ENCODE data around the gene VNN1.
"Not testable (repeated sequence)": the region's sequence is repeated elsewhere in the genome, so short reads cannot be mapped to it uniquely, and the experiment has no call there.

VNN1 gene

DNA sequence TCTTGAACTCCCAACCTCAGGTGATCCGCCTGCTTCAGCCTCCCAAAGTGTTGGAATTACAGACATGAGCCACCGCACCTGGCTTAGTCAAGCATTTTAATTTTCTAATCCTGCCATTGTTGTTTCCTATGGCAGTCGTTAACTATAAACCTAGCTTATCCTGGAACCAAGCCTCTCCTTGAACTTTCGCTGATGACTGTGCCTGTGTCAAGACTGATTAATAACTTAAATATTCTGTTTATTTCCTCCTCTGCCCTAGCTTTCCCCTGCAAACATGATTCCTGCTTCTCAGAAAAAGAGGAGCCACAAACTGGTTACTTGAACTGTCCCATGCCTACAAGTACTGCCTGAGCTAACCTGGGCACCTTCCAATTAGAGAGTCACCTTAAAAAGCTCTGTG, 1.5 kb downstream of the VNN1 start:
- DNase-seq (ENCODE audit: low read depth), result no peak
- no peak for TF ChIP-seq CTCF (conservative IDR thresholded peaks at IDR 0.05; ENCODE audit: low read length)
- no peak overlapping the region for H3K4me3 ChIP-seq (ENCODE audit: low read length)

GRCh38 chr6:132708771-132709170, 5.1 kb downstream of the VNN1 start:
- DNase-seq (ENCODE audit: low read depth), result no peak
- TF ChIP-seq CTCF (conservative IDR thresholded peaks at IDR 0.05; ENCODE audit: low read length), result no peak
- no peak overlapping the region for H3K4me3 ChIP-seq (ENCODE audit: low read length)

GRCh38 chr6:132708002-132708401, 5.9 kb downstream of the VNN1 start:
- TF ChIP-seq CTCF (conservative IDR thresholded peaks at IDR 0.05; ENCODE audit: low read length), result no peak
- no peak for DNase-seq (ENCODE audit: low read depth)

DNA sequence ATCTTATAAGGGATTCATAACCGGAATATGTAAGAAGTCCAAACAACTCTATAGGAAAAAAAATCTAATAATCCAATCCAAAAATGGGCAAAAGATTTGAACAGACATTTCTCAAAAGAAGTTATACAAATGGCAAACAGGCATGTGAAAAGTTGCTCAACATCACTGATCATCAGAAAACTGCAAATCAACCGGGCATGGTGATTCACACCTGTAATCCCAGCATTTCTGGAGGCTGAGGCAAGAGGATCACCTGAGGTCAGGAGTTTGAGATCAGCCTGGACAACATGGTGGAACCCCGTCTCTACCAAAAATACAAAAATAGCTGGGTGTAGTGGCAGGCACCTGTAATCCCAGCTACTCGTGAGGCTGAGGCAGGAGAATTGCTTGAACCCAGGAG, 7.1 kb downstream of the VNN1 start:
- DNase-seq (ENCODE audit: low read depth); H3K4me3 ChIP-seq (ENCODE audit: low read length): not testable (repeated sequence)

More at GRCh38 chr6:132708002-132708401, 5.9 kb downstream of the VNN1 start:
- H3K4me3 ChIP-seq (ENCODE audit: low read length), result no peak overlapping the region

DNA sequence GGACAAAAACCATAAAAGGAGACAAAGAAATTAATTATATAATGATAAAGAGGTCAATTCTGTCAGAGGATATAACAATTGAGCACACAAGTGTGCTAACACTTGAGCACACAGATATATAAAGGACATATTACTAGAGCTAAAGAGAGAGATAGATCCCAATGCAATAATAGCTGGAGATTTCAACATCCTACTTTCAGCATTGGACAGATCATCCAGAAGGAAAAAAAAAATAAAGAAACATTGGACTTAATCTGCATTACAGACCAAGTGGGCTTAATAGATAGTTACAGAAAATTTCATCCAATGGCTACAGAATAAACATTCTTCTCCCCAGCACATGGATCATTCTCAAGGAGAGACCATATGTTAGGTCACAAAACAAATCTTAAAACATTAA, 9.9 kb downstream of the VNN1 start:
- no peak for DNase-seq (ENCODE audit: low read depth)
- no peak for TF ChIP-seq CTCF (conservative IDR thresholded peaks at IDR 0.05; ENCODE audit: low read length)
- no peak overlapping the region for H3K4me3 ChIP-seq (ENCODE audit: low read length)

DNA sequence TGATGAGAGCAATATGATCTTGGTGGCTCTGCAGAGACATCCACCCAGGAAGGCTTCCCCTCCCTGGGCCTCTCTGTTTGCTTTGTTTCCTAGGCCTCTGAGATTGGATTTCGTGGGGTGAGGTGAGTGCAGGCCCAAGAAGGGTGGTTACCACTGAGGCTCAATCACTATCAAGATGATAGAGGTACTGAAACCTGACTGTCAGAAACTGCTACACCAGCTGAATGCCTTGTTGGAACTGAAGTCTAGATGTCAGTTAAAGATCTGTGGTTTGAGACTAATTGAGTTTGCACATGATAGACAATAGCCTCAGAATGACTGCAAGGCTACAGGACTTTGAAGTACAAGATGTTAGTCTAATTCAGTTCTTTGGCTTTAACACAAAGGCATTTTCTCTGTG, 15.2 kb downstream of the VNN1 start:
- TF ChIP-seq CTCF (conservative IDR thresholded peaks at IDR 0.05; ENCODE audit: low read length), result no peak
- DNase-seq (ENCODE audit: low read depth), result no peak
- H3K4me3 ChIP-seq (ENCODE audit: low read length), result no peak overlapping the region

- TF ChIP-seq CTCF (conservative IDR thresholded peaks at IDR 0.05; ENCODE audit: low read length), result no peak
- DNase-seq (ENCODE audit: low read depth), result no peak
- no peak overlapping the region for H3K4me3 ChIP-seq (ENCODE audit: low read length)
These were observed 18.1 kb downstream of the VNN1 start for GRCh38 chr6:132695773-132696172.

DNA sequence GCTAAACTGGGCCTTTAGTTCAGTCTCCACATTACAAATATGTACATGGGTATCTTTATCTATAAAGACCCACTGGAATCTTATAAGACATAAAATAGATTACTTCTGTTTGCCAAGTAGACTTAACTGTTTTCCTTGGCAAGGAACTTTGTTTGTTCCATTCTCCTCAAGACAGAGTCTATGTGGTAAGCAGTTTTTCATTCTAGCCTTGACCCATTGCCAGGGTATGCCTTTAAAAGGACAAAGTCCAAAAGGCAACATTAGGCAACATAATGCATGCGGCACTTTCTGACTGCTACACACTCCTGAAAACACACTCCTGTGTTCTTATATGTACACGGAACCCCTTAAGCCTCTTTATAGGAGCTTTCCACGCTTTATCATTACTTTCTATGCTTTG, 20.4 kb downstream of the VNN1 start:
- DNase-seq (ENCODE audit: low read depth), result no peak
- no peak overlapping the region for H3K4me3 ChIP-seq (ENCODE audit: low read length)
- TF ChIP-seq CTCF (conservative IDR thresholded peaks at IDR 0.05; ENCODE audit: low read length), result no peak

All from AG10803 (cell line).